GM12878 (cell line): ENCODE measurements around the gene TMEM52. TPM values are rescaled to one million over a fixed set of nuclear protein-coding genes. Genes with fewer than 3 reads are reported as not detected.

Source experiments
- ATAC-seq: fragments of 200-7000 bp; cut with Tn5 transposase; 3 replicates; pipeline ENCODE4 v1.9.1; 2020; ENCODE audit warnings: mild to moderate bottlenecking, moderate library complexity
- BruUV-seq: library from RNA; stranded (reverse); fragments of 400-500 nt; replicated peaks from 2 replicates; lab custom pipeline; 2021; lab: Mats Ljungman, UMichigan
- CTCF ChIA-PET: fragments of 300-600 bp; sonication (Branson Sonifier 250); formaldehyde crosslinking; extraction: SDS; loops from one replicate; lab custom pipeline; 2021; ENCODE audit warnings: inconsistent platforms; lab: Yijun Ruan, JAX
- POLR2A ChIA-PET: fragments of 350-600 bp; formaldehyde crosslinking; extraction: SDS; loops from one replicate; lab custom pipeline; 2021; ENCODE audit warnings: inconsistent platforms; lab: Charles Lee
- RAD21 ChIA-PET: fragments of 300-600 bp; sonication (Branson Sonifier 250); formaldehyde crosslinking; loops from one replicate; lab custom pipeline; 2023; ENCODE audit warnings: antibody characterized with exemption; ENCODE audit not compliant: unreplicated experiment; lab: Charles Lee
- SMC1A ChIA-PET: fragments of 300-600 bp; sonication (Branson Sonifier 250); formaldehyde crosslinking; loops from one replicate; lab custom pipeline; 2023; ENCODE audit not compliant: unreplicated experiment, uncharacterized antibody; lab: Charles Lee
- DNase-seq: peaks from one replicate; pipeline ENCODE4 v3.0.0-alpha.2; 2011; ENCODE audit warnings: low read depth, low spot score
- FAIRE-seq: peaks from 3 replicates; lab custom pipeline; 2011; peaks lifted over from hg19 to GRCh38; lab: Jason Lieb, UNC
- H2AFZ ChIP-seq: 2 replicates; pipeline ENCODE4 v1.6.0; 2011; ENCODE audit warnings: low read depth, low read length, control low read depth; ENCODE audit not compliant: control insufficient read depth
- H3K27ac ChIP-seq: 2 replicates; pipeline ENCODE4 v1.5.1; 2011; ENCODE audit warnings: control low read depth; ENCODE audit not compliant: control insufficient read depth, insufficient read depth
- H3K27me3 ChIP-seq, 2 experiments: replicated peaks in 1 of 2; 2 replicates each; pipeline versions ENCODE4 v1.6.0 to v1.6.1; 2011; ENCODE audit warnings: low read length in 1 of 2; ENCODE audit not compliant: control insufficient read depth in 2 of 2, insufficient read depth in 2 of 2
- H3K36me3 ChIP-seq, 2 experiments: 2 replicates each; pipeline ENCODE4 v1.5.1; 2011; ENCODE audit warnings: low read length in 1 of 2; ENCODE audit not compliant: control insufficient read depth in 2 of 2, insufficient read depth in 2 of 2
- H3K4me1 ChIP-seq: 2 replicates; pipeline ENCODE4 v1.6.1; 2011; ENCODE audit warnings: mild to moderate bottlenecking, low read length, moderate library complexity, mixed read lengths; ENCODE audit not compliant: control insufficient read depth, insufficient read depth
- H3K4me2 ChIP-seq: 2 replicates; pipeline ENCODE4 v1.6.0; 2011; ENCODE audit warnings: control low read depth; ENCODE audit not compliant: control insufficient read depth, insufficient read depth
- H3K4me3 ChIP-seq: fragments of 200-600 bp; sonication (generic); 2 replicates; pipeline ENCODE4 v1.5.1; 2016
- H3K79me2 ChIP-seq: 2 replicates; pipeline ENCODE4 v1.6.0; 2011; ENCODE audit warnings: low read length; ENCODE audit not compliant: control insufficient read depth, insufficient read depth
- H3K9ac ChIP-seq: 2 replicates; pipeline ENCODE4 v1.8.0; 2011; ENCODE audit warnings: low read length, control low read depth, mixed read lengths; ENCODE audit not compliant: control insufficient read depth, insufficient read depth
- H3K9me3 ChIP-seq: replicated peaks from 3 replicates; pipeline ENCODE4 v1.5.1; 2011; ENCODE audit warnings: mild to moderate bottlenecking, low read length; ENCODE audit not compliant: control insufficient read depth, insufficient read depth
- H4K20me1 ChIP-seq: 2 replicates; pipeline ENCODE4 v1.6.0; 2011; ENCODE audit not compliant: control insufficient read depth, insufficient read depth
- CBX3 ChIP-seq: fragments of 200-600 bp; sonication (generic); IDR thresholded peaks from 2 replicates; pipeline ENCODE4 v1.6.1; 2016; ENCODE audit warnings: low read depth, borderline replicate concordance
- CBX5 ChIP-seq: sonication (generic); IDR thresholded peaks from 2 replicates; pipeline ENCODE4 v1.6.1; 2016; ENCODE audit warnings: low read depth, moderate library complexity, mild to moderate bottlenecking, inconsistent platforms
- CREB1 ChIP-seq: IDR thresholded peaks from 2 replicates; pipeline ENCODE4 v1.6.1; 2012; ENCODE audit warnings: low read depth, mild to moderate bottlenecking, inconsistent platforms
- FOXK2 ChIP-seq: fragments of 450-650 bp; IDR thresholded peaks from 2 replicates; pipeline ENCODE4 v1.6.1; 2017; ENCODE audit warnings: mild to moderate bottlenecking, moderate library complexity
- HDGF ChIP-seq: fragments of 450-650 bp; IDR thresholded peaks from 2 replicates; pipeline ENCODE4 v1.6.1; 2016; ENCODE audit warnings: antibody characterized with exemption
- KAT2A ChIP-seq: conservative IDR thresholded peaks from 2 replicates; pipeline ENCODE4 v1.6.1; 2011; ENCODE audit warnings: low read depth, low read length; ENCODE audit not compliant: control insufficient read depth
- MYB ChIP-seq: fragments of 150-350 bp; IDR thresholded peaks from 2 replicates; pipeline ENCODE4 v1.6.1; 2014; ENCODE audit warnings: mild to moderate bottlenecking, low read depth, low read length, borderline replicate concordance
- RB1 ChIP-seq: fragments of 450-650 bp; formaldehyde crosslinking; IDR thresholded peaks from 2 replicates; pipeline ENCODE4 v1.6.1; 2017; ENCODE audit warnings: mild to moderate bottlenecking, borderline replicate concordance
- RFX5 ChIP-seq: IDR thresholded peaks from 2 replicates; pipeline ENCODE4 v1.6.1; 2011; ENCODE audit warnings: low read depth, low read length, improper control_type of control experiment
- ZBTB11 ChIP-seq: fragments of 450-650 bp; formaldehyde crosslinking; IDR thresholded peaks from 2 replicates; pipeline ENCODE4 v1.5.0; 2022; ENCODE audit warnings: mild to moderate bottlenecking, missing genetic modification characterization
- ZNF207 ChIP-seq: fragments of 450-650 bp; IDR thresholded peaks from 2 replicates; pipeline ENCODE4 v1.6.1; 2014; ENCODE audit warnings: antibody characterized with exemption, mild to moderate bottlenecking, borderline replicate concordance
- ZNF274 ChIP-seq: IDR thresholded peaks from one replicate; pipeline ENCODE4 v1.8.0; 2011; ENCODE audit not compliant: insufficient read length, insufficient read depth
- ZNF622 ChIP-seq: fragments of 450-650 bp; IDR thresholded peaks from 2 replicates; pipeline ENCODE4 v1.6.1; 2017; ENCODE audit warnings: mild to moderate bottlenecking, inconsistent platforms
- WGBS: methylation state at CpG from one replicate; pipeline ENCODE4 v1.1.6; 2016; ENCODE audit warnings: low lambda C conversion rate; ENCODE audit not compliant: insufficient replicate concordance, insufficient coverage; ENCODE audit errors: missing lambda C conversion rate; 5-methylcytosine and 5-hydroxymethylcytosine counted together
- in situ Hi-C: fragments of 300-500 bp; cut with MboI; formaldehyde crosslinking; loops from 9 replicates; pipeline ENCODE4 v1.14.3; 2018; ENCODE audit warnings: mixed read lengths
- intact Hi-C: fragments of 100-400 bp; cut with micrococcal nuclease; formaldehyde crosslinking; loops from one replicate; pipeline ENCODE4 v1.14.2; 2022; ENCODE audit not compliant: unreplicated experiment
- polyA plus RNA-seq, 11 experiments: library from polyadenylated mRNA; depleted of rRNA in 4 of 11; unstranded in 6 of 11; stranded (reverse) in 5 of 11; fragments of >200 nt; fragmentation: Nextera tagmentation in 4 of 11; fragmentation: Illumina TruSeq in 1 of 11; extraction: Ambion mirVana in 4 of 11; extraction: Trizol in 1 of 11; gene quantifications; 1 replicate in 1 of 11; 2 replicates in 10 of 11; pipeline versions ENCODE4 v1.2.1 to v1.2.3, GENCODE V29; 2011 to 2016; ENCODE audit warnings: inconsistent platforms in 2 of 11, missing spikeins in 2 of 11, low read depth in 1 of 11
- total RNA-seq, 4 experiments: library from RNA; depleted of rRNA in 3 of 4; stranded (reverse); fragments of >200 nt in 3 of 4; fragmentation: Illumina TruSeq in 1 of 4; extraction: Trizol in 1 of 4; gene quantifications; 2 replicates each; pipeline versions ENCODE4 v1.2.1 to v1.2.3, GENCODE V29; 2013 to 2021

TMEM52 gene
- total and polyA plus RNA-seq, 10 of the 15 experiments (the other 5 are each of a cell fraction or from before 2014, with no cell fraction given): 0.17 to 0.33 (median 0.24) TPM; not detected in 7

- ChIA-PET POLR2A (no interaction called here), CTCF (no interaction called here), RAD21 (no interaction called here), SMC1A (no interaction called here)
- in situ Hi-C loops: no loop called here
- ATAC-seq: no peak
- no peak for FAIRE-seq
- DNase-seq: no peak
- 57% methylated on average over 13 of the region's 13 CpGs for WGBS
- H3K9me3 ChIP-seq: no peaks in the 10 kb centered on the region
- no peak overlapping the region for H3K9ac ChIP-seq
- no peaks in the 10 kb centered on the region for H3K27me3 ChIP-seq
- H4K20me1 ChIP-seq: no peaks in the 10 kb centered on the region
- H3K4me2 ChIP-seq: no peak overlapping the region
- no TSS peak for BruUV-seq
- H3K79me2 ChIP-seq: no peaks in the 10 kb centered on the region
- peaks cover 22% of the 10 kb centered on the region for H3K4me1 ChIP-seq
- intact Hi-C loops: no loop called here
- no peak overlapping the region for H3K4me3 ChIP-seq
- H2AFZ ChIP-seq: no peak overlapping the region
- H3K36me3 ChIP-seq: no peaks in the 10 kb centered on the region
- TF ChIP-seq CBX3 (no peak), CBX5 (no peak), ZNF274 (no peak)
- H3K27ac ChIP-seq: no peak overlapping the region
These were observed 7.6 kb downstream of the TMEM52 start for GRCh38 chr1:1911350-1912041.

GRCh38 chr1:1910651-1911331, 8.3 kb downstream of the TMEM52 start:
- no peaks in the 10 kb centered on the region for H4K20me1 ChIP-seq
- no peaks in the 10 kb centered on the region for H3K79me2 ChIP-seq
- peaks cover 22% of the 10 kb centered on the region for H3K4me1 ChIP-seq
- SMC1A ChIA-PET: interaction anchor here (1.2 kb wide), 1 partner anchor 22 kb away, joined by 3 read pairs; no protein-coding TSS in a partner anchor
- no peak overlapping the region for H3K4me3 ChIP-seq
- no TSS peak for BruUV-seq
- no peaks in the 10 kb centered on the region for H3K9me3 ChIP-seq
- 66% methylated on average over 22 of the region's 22 CpGs for WGBS
- FAIRE-seq (no peak), ATAC-seq (no peak), DNase-seq (no peak)
- RAD21 ChIA-PET: no interaction called here
- intact Hi-C loops: no loop called here
- in situ Hi-C loops: no loop called here
- H3K9ac ChIP-seq: no peak overlapping the region
- H3K4me2 ChIP-seq: no peak overlapping the region
- H3K27ac ChIP-seq: no peak overlapping the region
- CTCF ChIA-PET: no interaction called here
- POLR2A ChIA-PET: no interaction called here
- H2AFZ ChIP-seq: no peak overlapping the region
- no peaks in the 10 kb centered on the region for H3K36me3 ChIP-seq
- no peaks in the 10 kb centered on the region for H3K27me3 ChIP-seq
- no peak for TF ChIP-seq RFX5
- TF ChIP-seq MYB: no peak
- no peak for TF ChIP-seq CREB1
- no peak for TF ChIP-seq RB1
- no peak for TF ChIP-seq ZBTB11 (CRISPR knock-in tag)
- no peak for TF ChIP-seq ZNF622
- TF ChIP-seq FOXK2: no peak
- no peak for TF ChIP-seq KAT2A
- TF ChIP-seq ZNF207: no peak
- no peak for TF ChIP-seq HDGF
